Fibroblast of lung (primary cell): ENCODE results near the gene C1QL1. TPM values are rescaled to one million over a fixed set of nuclear protein-coding genes. Genes with fewer than 3 reads are reported as not detected.

Experiments
- DNase-seq, 2 donors: peaks; one replicate each; pipeline versions ENCODE4 v3.0.0 to v3.0.0-alpha.2; 2010; ENCODE audit warnings: low read depth in 2 of 2
- H2AFZ ChIP-seq: 2 replicates; pipeline ENCODE4 v1.5.1; 2012; ENCODE audit warnings: low read length, control low read depth, inconsistent platforms
- H3K27ac ChIP-seq: 2 replicates; pipeline ENCODE4 v1.5.1; 2011; ENCODE audit warnings: low read length, control low read depth; ENCODE audit not compliant: insufficient read depth
- H3K27me3 ChIP-seq: 2 replicates; pipeline ENCODE4 v1.5.1; 2011; ENCODE audit warnings: mild to moderate bottlenecking, low read length; ENCODE audit not compliant: control insufficient read depth, insufficient read depth
- H3K36me3 ChIP-seq: 2 replicates; pipeline ENCODE4 v1.5.1; 2011; ENCODE audit warnings: low read length; ENCODE audit not compliant: control insufficient read depth, insufficient read depth
- H3K4me1 ChIP-seq: 2 replicates; pipeline ENCODE4 v1.5.1; 2011; ENCODE audit warnings: low read length; ENCODE audit not compliant: control insufficient read depth, insufficient read depth; ENCODE audit errors: extremely low read depth
- H3K4me2 ChIP-seq: 2 replicates; pipeline ENCODE4 v1.5.1; 2011; ENCODE audit warnings: low read length, control low read depth; ENCODE audit not compliant: insufficient read depth; ENCODE audit errors: extremely low read depth
- H3K4me3 ChIP-seq, 4 experiments: fragments of 200-600 bp in 1 of 4; sonication (generic) in 1 of 4; replicated peaks in 1 of 4; 2 replicates each; pipeline ENCODE4 v1.5.1; 2011 to 2016; ENCODE audit warnings: low read length in 4 of 4, low read depth in 3 of 4, mild to moderate bottlenecking in 3 of 4, control low read depth in 2 of 4, inconsistent platforms in 1 of 4, mixed read lengths in 1 of 4; ENCODE audit not compliant: insufficient read depth in 1 of 4; ENCODE audit errors: control extremely low read depth in 1 of 4
- H3K79me2 ChIP-seq: 2 replicates; pipeline ENCODE4 v1.5.1; 2012; ENCODE audit warnings: mild to moderate bottlenecking, low read length, inconsistent platforms; ENCODE audit not compliant: control insufficient read depth, insufficient read depth
- H3K9ac ChIP-seq: 2 replicates; pipeline ENCODE4 v1.5.1; 2011; ENCODE audit warnings: mild to moderate bottlenecking, low read length, control low read depth; ENCODE audit not compliant: insufficient read depth
- H3K9me3 ChIP-seq: 2 replicates; pipeline ENCODE4 v1.5.1; 2012; ENCODE audit warnings: low read depth, low read length; ENCODE audit not compliant: control insufficient read depth, insufficient read depth
- H4K20me1 ChIP-seq: 2 replicates; pipeline ENCODE4 v1.5.1; 2011; ENCODE audit warnings: low read length; ENCODE audit not compliant: control insufficient read depth, insufficient read depth; ENCODE audit errors: extremely low read depth
- EZH2 ChIP-seq: IDR thresholded peaks from 2 replicates; pipeline ENCODE4 v1.5.1; 2012; ENCODE audit warnings: low read length, control low read depth, mild to moderate bottlenecking; ENCODE audit errors: missing control alignments
- polyA plus RNA-seq, 2 donors: library from polyadenylated mRNA; depleted of rRNA in 1 of 2; stranded (reverse) in 1 of 2; unstranded in 1 of 2; fragments of >200 nt; gene quantifications; 2 replicates each; pipeline ENCODE4 v1.2.1, GENCODE V29; 2011 to 2012; ENCODE audit warnings: missing spikeins in 1 of 2
- total RNA-seq: library from RNA; depleted of rRNA; stranded (reverse); fragments of >200 nt; gene quantifications from 2 replicates; pipeline ENCODE4 v1.2.1, GENCODE V29; 2014
- TF ChIP-seq, protein P1 (sequence below), 2 donors: IDR thresholded peaks in 1 of 2; conservative IDR thresholded peaks in 1 of 2; 1 replicate in 1 of 2; 2 replicates in 1 of 2; pipeline ENCODE4 v1.5.1; 2011 to 2012; ENCODE audit warnings: low read length in 2 of 2, control low read depth in 1 of 2, inconsistent platforms in 1 of 2, low read depth in 1 of 2, mild to moderate bottlenecking in 1 of 2

The C1QL1 gene
- total and polyA plus RNA-seq, 2 donors (not counting 1 experiment from before 2014, with no cell fraction given): 0.53 to 1.3 TPM

DNA sequence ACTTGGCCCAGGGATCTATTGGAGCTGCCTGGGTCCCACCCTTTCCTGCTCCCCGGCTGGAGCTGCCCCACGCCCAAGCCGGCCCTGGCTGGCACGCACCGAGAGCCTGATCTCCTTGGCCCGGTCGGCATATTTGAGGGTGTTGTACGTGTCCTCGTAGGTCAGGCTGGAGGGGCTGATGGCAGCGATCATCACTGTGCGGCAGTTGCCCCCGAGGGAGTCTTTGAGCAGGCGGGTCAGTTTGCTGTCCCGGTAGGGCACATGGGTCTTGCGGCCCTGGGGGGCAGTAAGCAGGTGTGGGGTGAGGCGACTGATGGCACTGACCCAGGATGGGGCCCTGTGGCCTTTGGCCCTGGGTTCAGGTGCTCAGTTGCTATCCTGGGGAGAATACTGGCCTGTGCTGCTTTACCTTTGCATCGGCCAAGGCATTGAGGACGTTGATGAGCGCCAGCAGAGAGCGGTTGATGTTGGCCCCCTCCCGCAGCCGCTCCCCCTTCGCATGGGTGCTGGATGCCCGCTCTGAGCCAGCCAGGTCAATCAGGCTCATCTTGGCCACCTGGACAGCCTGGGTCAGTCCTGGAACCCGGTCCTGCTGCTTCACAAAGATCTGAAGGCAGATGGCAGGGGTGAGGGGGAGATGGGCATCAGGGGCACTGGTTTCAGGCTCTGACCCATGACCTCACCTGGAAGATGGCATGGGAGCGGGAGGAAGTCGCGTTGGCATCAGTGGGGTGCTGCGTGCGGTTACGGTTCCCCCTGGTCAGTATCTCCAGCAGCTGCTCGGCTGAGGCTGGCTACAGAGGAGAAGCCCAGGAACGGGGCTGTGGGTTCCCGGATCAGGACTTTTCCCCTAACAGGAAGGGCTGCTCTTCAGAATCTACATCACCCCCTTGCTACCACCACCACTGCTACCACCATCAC is 34.0 kb downstream of the C1QL1 start:
- H3K9me3 ChIP-seq: no peaks in the 10 kb centered on the region
- DNase-seq: no peak
- no peak overlapping the region for H3K27ac ChIP-seq
- H3K27me3 ChIP-seq: no peaks in the 10 kb centered on the region
- H4K20me1 ChIP-seq: no peaks in the 10 kb centered on the region
- H3K9ac ChIP-seq: no peak overlapping the region
- no peak overlapping the region for H2AFZ ChIP-seq
- no peak overlapping the region for H3K4me3 ChIP-seq
- TF ChIP-seq, protein P1, sequence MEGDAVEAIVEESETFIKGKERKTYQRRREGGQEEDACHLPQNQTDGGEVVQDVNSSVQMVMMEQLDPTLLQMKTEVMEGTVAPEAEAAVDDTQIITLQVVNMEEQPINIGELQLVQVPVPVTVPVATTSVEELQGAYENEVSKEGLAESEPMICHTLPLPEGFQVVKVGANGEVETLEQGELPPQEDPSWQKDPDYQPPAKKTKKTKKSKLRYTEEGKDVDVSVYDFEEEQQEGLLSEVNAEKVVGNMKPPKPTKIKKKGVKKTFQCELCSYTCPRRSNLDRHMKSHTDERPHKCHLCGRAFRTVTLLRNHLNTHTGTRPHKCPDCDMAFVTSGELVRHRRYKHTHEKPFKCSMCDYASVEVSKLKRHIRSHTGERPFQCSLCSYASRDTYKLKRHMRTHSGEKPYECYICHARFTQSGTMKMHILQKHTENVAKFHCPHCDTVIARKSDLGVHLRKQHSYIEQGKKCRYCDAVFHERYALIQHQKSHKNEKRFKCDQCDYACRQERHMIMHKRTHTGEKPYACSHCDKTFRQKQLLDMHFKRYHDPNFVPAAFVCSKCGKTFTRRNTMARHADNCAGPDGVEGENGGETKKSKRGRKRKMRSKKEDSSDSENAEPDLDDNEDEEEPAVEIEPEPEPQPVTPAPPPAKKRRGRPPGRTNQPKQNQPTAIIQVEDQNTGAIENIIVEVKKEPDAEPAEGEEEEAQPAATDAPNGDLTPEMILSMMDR (conservative IDR thresholded peaks at IDR 0.05 in 1 of 2, IDR thresholded peaks at IDR 0.05 in 1 of 2; ENCODE audit: low read depth in 1 of 2, low read length in 2 of 2): no peak
- no peak for TF ChIP-seq EZH2
- H3K4me1 ChIP-seq: no peaks in the 10 kb centered on the region
- peaks cover 21% of the 10 kb centered on the region for H3K79me2 ChIP-seq
- H3K36me3 ChIP-seq: peaks cover 12% of the 10 kb centered on the region
- no peak overlapping the region for H3K4me2 ChIP-seq

DNA sequence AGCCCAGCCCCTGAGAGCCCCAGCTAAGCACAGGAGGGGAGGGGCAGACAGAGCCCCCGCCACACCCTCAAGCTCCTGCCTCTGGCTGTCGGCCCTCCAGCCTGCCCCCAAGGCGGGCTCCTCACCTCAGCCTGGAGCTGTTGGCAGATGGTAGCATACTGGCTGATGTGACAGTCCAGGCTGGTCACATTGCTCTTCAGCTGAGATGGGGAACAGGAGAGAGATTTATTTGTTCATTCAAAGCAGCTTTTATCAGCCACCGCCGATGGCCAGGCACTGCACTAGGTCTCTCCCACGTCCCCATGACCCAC is 35.4 kb downstream of the C1QL1 start:
- Histone ChIP-seq H3K27me3 (no peaks in the 10 kb centered on the region), H3K79me2 (peaks cover 14% of the 10 kb centered on the region), H2AFZ (no peak overlapping the region), H3K36me3 (peaks cover 16% of the 10 kb centered on the region), H3K4me3 (no peak overlapping the region), H3K27ac (no peak overlapping the region), H3K9ac (no peak overlapping the region), H4K20me1 (no peaks in the 10 kb centered on the region), H3K9me3 (no peaks in the 10 kb centered on the region), H3K4me2 (no peak overlapping the region), H3K4me1 (no peaks in the 10 kb centered on the region)
- TF ChIP-seq, protein P1 (conservative IDR thresholded peaks at IDR 0.05 in 1 of 2, IDR thresholded peaks at IDR 0.05 in 1 of 2; ENCODE audit: low read depth in 1 of 2, low read length in 2 of 2): no peak
- TF ChIP-seq EZH2: no peak
- DNase-seq: no peak

DNA sequence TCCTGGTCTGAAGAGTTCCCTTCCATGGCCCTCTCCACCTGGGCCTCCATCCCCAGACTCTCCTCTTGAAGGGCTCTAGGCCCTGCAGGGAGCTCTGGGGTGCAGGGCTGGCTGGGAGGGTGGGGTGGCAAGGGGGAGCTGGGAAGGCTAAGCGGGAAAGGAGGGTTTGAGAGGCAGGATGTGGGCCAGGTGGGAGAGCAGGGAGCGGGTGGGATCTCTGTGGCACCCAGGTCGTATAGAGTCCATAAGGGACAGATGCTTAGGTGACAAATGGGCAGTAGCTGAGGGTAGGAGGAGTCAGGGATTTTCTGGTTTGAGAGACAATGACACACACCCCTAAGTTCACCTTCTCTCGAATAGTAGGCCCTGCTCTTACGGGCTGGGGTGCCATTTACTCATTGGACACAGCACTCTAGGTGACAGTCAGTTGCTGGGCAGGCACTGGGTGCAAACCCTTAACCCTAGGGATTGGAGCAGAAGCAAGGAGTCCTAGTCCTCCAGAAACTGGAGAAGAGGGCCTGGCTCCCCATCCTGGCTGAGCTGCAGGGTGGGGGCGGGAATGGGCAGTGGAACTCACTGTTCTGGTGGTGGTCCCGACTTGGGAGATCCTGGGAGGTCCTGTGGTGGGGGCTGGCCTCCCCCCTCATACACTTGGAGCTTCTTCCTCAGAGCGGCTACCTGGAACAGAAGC is 35.9 kb downstream of the C1QL1 start:
- no peak overlapping the region for H3K9ac ChIP-seq
- no peak overlapping the region for H3K4me2 ChIP-seq
- H3K9me3 ChIP-seq: no peaks in the 10 kb centered on the region
- H3K27ac ChIP-seq: no peak overlapping the region
- H3K36me3 ChIP-seq: peaks cover 18% of the 10 kb centered on the region
- TF ChIP-seq, protein P1 (conservative IDR thresholded peaks at IDR 0.05 in 1 of 2, IDR thresholded peaks at IDR 0.05 in 1 of 2; ENCODE audit: low read depth in 1 of 2, low read length in 2 of 2): no peak
- no peak for TF ChIP-seq EZH2
- H2AFZ ChIP-seq: no peak overlapping the region
- no peaks in the 10 kb centered on the region for H3K4me1 ChIP-seq
- peaks cover 10% of the 10 kb centered on the region for H3K79me2 ChIP-seq
- H4K20me1 ChIP-seq: no peaks in the 10 kb centered on the region
- H3K4me3 ChIP-seq: no peak overlapping the region
- no peak for DNase-seq
- H3K27me3 ChIP-seq: no peaks in the 10 kb centered on the region
